HL-60 (cell line): ENCODE results near the gene PRDM15.

ENCODE experiments used
- DNase-seq, 2 experiments: peaks; one replicate each; pipeline ENCODE4 v3.0.0-alpha.2; 2010 to 2020; ENCODE audit warnings: low read depth in 1 of 2, low spot score in 1 of 2
- H3K27ac ChIP-seq: fragments of 250-450 bp; sonication (Bioruptor Pico); replicated peaks from 2 replicates; pipeline ENCODE4 v1.5.1; 2020; ENCODE audit warnings: mild to moderate bottlenecking, moderate library complexity
- H3K27me3 ChIP-seq: fragments of 250-450 bp; sonication (Bioruptor Pico); 2 replicates; pipeline ENCODE4 v1.5.1; 2021; ENCODE audit warnings: mild to moderate bottlenecking, moderate library complexity; ENCODE audit not compliant: insufficient read depth, poor library complexity, severe bottlenecking
- H3K4me3 ChIP-seq: replicated peaks from 2 replicates; pipeline ENCODE4 v1.5.1; 2011; ENCODE audit warnings: mild to moderate bottlenecking, control low read depth, low read length; ENCODE audit not compliant: insufficient read depth
- GABPA ChIP-seq: IDR thresholded peaks from 2 replicates; pipeline ENCODE4 v1.6.1; 2012; ENCODE audit warnings: low read depth
- POLR2AphosphoS5 ChIP-seq: IDR thresholded peaks from 2 replicates; pipeline ENCODE4 v1.6.1; 2012; ENCODE audit warnings: low read depth
- SPI1 ChIP-seq: IDR thresholded peaks from 2 replicates; pipeline ENCODE4 v1.6.1; 2012; ENCODE audit warnings: low read depth, mild to moderate bottlenecking, borderline replicate concordance
- TF ChIP-seq, protein P1 (sequence below): IDR thresholded peaks from one replicate; pipeline ENCODE4 v1.5.1; 2011; ENCODE audit warnings: low read length, control low read depth, inconsistent platforms; ENCODE audit not compliant: insufficient read depth
- TF ChIP-seq, protein P2 (sequence below): IDR thresholded peaks from 2 replicates; pipeline ENCODE4 v1.6.1; 2012; ENCODE audit warnings: low read depth; ENCODE audit not compliant: insufficient replicate concordance

The PRDM15 gene

DNA sequence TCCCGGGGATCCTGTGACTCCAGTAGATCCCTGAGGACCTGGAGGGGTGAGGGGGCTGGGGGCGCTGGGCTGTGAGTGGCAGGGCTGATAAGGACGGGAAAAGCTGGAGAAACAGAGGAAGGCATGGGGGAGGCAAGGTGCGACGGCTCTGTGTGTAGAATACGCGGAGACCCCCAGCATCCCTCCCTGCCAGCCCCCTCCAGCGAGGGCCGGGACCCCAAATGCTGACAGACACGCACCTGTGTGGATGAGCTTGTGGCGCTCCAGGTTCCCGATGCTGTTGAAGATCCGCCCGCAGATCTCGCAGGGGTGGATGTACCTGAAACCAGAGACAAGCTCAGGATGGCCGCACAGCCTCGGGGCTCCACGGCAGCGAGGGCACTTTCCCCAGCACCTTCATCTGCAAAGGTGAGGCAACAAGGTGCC is 59.3 kb downstream of the PRDM15 start:
- Histone ChIP-seq H3K4me3 (no peak overlapping the region), H3K27ac (no peak overlapping the region), H3K27me3 (no peaks in the 10 kb centered on the region)
- no peak for DNase-seq
- TF ChIP-seq GABPA (no peak), SPI1 (no peak)

DNA sequence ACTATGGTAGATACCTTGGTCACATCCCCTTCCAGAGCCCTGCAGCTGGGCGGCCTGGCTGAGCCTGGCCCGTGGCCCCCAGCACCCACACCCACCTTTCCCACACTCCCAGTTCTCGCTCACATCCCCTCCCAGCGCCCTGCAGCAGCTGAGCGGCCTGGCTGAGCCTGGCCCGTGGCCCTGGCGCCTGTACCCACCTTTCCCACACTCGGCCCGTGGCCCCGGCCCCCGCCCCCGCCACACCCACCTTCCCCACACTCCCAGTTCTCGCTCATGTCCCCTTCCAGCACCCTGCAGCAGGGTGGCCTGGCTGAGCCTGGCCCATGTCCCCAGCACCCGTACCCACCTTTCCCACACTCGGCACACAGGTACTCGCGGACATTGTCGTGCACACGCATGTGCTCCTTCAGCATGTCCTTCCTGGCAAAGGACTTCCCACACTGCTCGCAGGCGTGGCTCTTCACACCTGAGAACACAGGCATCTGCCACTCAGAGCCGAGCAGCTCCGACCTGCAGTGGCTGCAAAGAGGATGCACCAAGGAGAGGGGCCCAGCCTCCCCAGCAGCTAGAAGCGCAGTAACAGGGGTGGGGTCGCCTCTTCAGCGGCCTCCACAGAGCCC is 59.8 kb downstream of the PRDM15 start:
- no peak for DNase-seq
- Histone ChIP-seq H3K4me3 (no peak overlapping the region), H3K27ac (no peak overlapping the region), H3K27me3 (no peaks in the 10 kb centered on the region)
- TF ChIP-seq, protein P1, sequence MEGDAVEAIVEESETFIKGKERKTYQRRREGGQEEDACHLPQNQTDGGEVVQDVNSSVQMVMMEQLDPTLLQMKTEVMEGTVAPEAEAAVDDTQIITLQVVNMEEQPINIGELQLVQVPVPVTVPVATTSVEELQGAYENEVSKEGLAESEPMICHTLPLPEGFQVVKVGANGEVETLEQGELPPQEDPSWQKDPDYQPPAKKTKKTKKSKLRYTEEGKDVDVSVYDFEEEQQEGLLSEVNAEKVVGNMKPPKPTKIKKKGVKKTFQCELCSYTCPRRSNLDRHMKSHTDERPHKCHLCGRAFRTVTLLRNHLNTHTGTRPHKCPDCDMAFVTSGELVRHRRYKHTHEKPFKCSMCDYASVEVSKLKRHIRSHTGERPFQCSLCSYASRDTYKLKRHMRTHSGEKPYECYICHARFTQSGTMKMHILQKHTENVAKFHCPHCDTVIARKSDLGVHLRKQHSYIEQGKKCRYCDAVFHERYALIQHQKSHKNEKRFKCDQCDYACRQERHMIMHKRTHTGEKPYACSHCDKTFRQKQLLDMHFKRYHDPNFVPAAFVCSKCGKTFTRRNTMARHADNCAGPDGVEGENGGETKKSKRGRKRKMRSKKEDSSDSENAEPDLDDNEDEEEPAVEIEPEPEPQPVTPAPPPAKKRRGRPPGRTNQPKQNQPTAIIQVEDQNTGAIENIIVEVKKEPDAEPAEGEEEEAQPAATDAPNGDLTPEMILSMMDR, result no peak
- TF ChIP-seq POLR2AphosphoS5 (no peak), SPI1 (no peak), GABPA (no peak)
- TF ChIP-seq, protein P2, sequence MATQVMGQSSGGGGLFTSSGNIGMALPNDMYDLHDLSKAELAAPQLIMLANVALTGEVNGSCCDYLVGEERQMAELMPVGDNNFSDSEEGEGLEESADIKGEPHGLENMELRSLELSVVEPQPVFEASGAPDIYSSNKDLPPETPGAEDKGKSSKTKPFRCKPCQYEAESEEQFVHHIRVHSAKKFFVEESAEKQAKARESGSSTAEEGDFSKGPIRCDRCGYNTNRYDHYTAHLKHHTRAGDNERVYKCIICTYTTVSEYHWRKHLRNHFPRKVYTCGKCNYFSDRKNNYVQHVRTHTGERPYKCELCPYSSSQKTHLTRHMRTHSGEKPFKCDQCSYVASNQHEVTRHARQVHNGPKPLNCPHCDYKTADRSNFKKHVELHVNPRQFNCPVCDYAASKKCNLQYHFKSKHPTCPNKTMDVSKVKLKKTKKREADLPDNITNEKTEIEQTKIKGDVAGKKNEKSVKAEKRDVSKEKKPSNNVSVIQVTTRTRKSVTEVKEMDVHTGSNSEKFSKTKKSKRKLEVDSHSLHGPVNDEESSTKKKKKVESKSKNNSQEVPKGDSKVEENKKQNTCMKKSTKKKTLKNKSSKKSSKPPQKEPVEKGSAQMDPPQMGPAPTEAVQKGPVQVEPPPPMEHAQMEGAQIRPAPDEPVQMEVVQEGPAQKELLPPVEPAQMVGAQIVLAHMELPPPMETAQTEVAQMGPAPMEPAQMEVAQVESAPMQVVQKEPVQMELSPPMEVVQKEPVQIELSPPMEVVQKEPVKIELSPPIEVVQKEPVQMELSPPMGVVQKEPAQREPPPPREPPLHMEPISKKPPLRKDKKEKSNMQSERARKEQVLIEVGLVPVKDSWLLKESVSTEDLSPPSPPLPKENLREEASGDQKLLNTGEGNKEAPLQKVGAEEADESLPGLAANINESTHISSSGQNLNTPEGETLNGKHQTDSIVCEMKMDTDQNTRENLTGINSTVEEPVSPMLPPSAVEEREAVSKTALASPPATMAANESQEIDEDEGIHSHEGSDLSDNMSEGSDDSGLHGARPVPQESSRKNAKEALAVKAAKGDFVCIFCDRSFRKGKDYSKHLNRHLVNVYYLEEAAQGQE, result no peak

DNA sequence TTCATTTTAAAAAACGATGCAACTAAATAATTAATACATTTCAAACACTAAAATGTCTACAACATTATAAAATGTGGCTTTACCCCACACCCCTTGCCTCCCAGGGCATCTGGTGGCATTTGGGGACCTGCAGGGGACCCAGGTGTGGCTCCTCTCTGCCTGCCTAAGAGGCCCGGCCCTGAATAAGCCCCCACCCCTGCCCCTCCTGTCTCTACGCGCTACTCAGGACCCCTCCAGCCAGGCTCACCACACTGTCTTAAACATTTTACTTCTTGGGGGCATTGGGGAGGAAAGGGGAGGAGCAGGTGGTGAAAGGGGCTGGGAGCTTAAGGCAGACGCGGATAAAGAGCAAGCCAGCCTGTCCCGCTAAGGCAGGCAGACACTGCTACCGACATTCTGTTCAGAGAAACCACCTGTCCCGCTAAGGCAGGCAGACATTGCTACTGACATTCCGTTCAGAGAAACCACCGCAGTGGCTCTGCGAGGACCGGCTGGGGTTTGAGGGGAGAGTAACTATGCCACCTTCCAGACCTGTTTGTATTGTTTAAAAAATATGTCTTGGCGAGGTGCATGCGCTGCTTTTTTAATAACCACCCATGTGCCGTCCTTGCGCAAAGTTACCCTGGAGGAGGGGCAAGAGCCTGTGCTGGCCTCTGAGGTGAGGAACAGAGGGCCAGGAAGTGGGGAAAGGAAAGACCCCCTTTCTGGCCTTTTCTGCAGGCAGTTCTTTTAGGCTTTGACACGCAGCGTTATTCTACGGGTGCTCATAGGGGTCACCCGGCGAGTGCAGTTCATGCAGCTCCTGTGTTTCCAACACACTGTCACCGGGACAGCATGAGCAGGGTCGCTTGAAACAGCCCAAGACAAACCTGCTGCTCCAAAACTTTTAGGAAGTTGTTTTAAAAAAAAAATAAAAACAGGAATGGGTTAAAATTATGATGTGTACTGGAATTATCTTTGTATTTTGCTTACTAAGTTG is 61.0 kb downstream of the PRDM15 start:
- no peak overlapping the region for H3K27ac ChIP-seq
- no peak overlapping the region for H3K4me3 ChIP-seq
- TF ChIP-seq SPI1 (no peak), POLR2AphosphoS5 (no peak), GABPA (no peak)
- TF ChIP-seq, protein P2, result no peak
- TF ChIP-seq, protein P1, result no peak
- H3K27me3 ChIP-seq, result no peaks in the 10 kb centered on the region
- no peak for DNase-seq

DNA sequence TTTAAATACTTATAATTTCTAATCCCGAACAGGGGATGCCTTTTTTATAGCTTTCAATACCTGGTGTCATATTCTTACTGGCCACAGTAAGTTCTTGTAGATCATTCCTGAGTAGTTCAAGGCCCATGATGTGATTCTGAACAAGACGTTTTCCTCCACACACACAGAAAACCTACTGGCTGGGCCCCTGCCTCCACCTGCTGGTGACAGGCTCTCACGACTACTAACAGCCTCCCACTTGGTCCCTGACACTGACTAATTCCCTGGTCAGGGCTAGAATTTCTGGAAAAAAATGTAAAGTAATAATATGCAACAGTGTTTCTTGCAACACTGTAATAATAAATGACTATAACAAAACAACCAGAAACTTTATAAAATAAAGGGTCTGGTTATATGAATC is 61.9 kb downstream of the PRDM15 start:
- no peak overlapping the region for H3K4me3 ChIP-seq
- TF ChIP-seq, protein P1, result no peak
- no peaks in the 10 kb centered on the region for H3K27me3 ChIP-seq
- H3K27ac ChIP-seq, result no peak overlapping the region
- DNase-seq, result peak; percentile 36 to 44
